Parathyroid adenoma (tissue), 2 donors: ENCODE results near the gene TNNC1.

Experiments used
- H2AFZ ChIP-seq: fragments of 300-600 bp; sonication (generic); one replicate; pipeline ENCODE4 v1.7.0; 2017; ENCODE audit warnings: antibody characterized with exemption, mild to moderate bottlenecking
- H3K27ac ChIP-seq: fragments of 300-600 bp; sonication (generic); one replicate; pipeline ENCODE4 v1.7.0; 2017
- H3K27me3 ChIP-seq: fragments of 300-600 bp; sonication (generic); one replicate; pipeline ENCODE4 v1.7.0; 2017; ENCODE audit warnings: low read length; ENCODE audit not compliant: control insufficient read depth, insufficient read depth
- H3K36me3 ChIP-seq: fragments of 300-600 bp; sonication (generic); one replicate; pipeline ENCODE4 v1.7.0; 2017; ENCODE audit warnings: low read length; ENCODE audit not compliant: control insufficient read depth, insufficient read depth
- H3K4me1 ChIP-seq: fragments of 300-600 bp; sonication (generic); one replicate; pipeline ENCODE4 v1.7.0; 2017; ENCODE audit warnings: control low read depth
- H3K4me2 ChIP-seq: fragments of 300-600 bp; sonication (generic); one replicate; pipeline ENCODE4 v1.7.0; 2017; ENCODE audit warnings: low read length
- H3K4me3 ChIP-seq: fragments of 300-600 bp; sonication (generic); one replicate; pipeline ENCODE4 v1.7.0; 2017; ENCODE audit warnings: low read depth, low read length
- H3K79me2 ChIP-seq: fragments of 300-600 bp; sonication (generic); one replicate; pipeline ENCODE4 v1.7.0; 2017; ENCODE audit warnings: control low read depth
- H3K9ac ChIP-seq: fragments of 300-600 bp; sonication (generic); one replicate; pipeline ENCODE4 v1.7.0; 2017; ENCODE audit warnings: mild to moderate bottlenecking
- H3K9me3 ChIP-seq: fragments of 300-600 bp; sonication (generic); one replicate; pipeline ENCODE4 v1.7.0; 2017; ENCODE audit warnings: low read length; ENCODE audit not compliant: control insufficient read depth
- CTCF ChIP-seq: fragments of 300-600 bp; sonication (generic); IDR thresholded peaks from one replicate; pipeline ENCODE4 v1.7.0; 2017; ENCODE audit warnings: antibody characterized with exemption, mild to moderate bottlenecking
- donor health status: primary hyperparathyroidism.

TNNC1 gene

GRCh38 chr3:52453496-52454249 is at the start of gene TNNC1:
TSS of gene TNNC1 (minus strand) at chr3:52454041. CDS start at chr3:52454015, 26 bp downstream.
- H3K4me2 ChIP-seq: peak within 1 kb of the TSS; percentile 99
- no peak within 1 kb of the TSS for H3K9ac ChIP-seq
- peaks cover 25% of the 10 kb centered on the region for H3K4me1 ChIP-seq
- peak within 1 kb of the TSS; percentile 80 for H2AFZ ChIP-seq
- peaks cover 3% of the 10 kb centered on the region for H3K79me2 ChIP-seq
- H3K36me3 ChIP-seq: no peaks in the 10 kb centered on the region
- H3K27me3 ChIP-seq: no peaks in the 10 kb centered on the region
- no peak for TF ChIP-seq CTCF
- H3K4me3 ChIP-seq: peak within 1 kb of the TSS; percentile 68
- H3K27ac ChIP-seq: peak within 1 kb of the TSS; percentile 81
- no peaks in the 10 kb centered on the region for H3K9me3 ChIP-seq

- no peak for TF ChIP-seq CTCF
- Histone ChIP-seq H3K36me3 (no peaks in the 10 kb centered on the region), H3K27me3 (no peaks in the 10 kb centered on the region), H3K9me3 (no peaks in the 10 kb centered on the region), H3K27ac (no peak overlapping the region), H3K4me1 (no peaks in the 10 kb centered on the region), H2AFZ (no peak overlapping the region), H3K4me2 (no peak overlapping the region), H3K4me3 (no peak overlapping the region), H3K79me2 (no peaks in the 10 kb centered on the region), H3K9ac (no peak overlapping the region)
Measured at GRCh38 chr3:52502808-52503350, 49.0 kb upstream of the TNNC1 start.

GRCh38 chr3:52502001-52502400 is 48.2 kb upstream of the TNNC1 start:
- H3K4me3 ChIP-seq: no peak overlapping the region
- H3K27ac ChIP-seq: no peak overlapping the region
- H3K4me2 ChIP-seq: no peak overlapping the region
- H2AFZ ChIP-seq: no peak overlapping the region
- no peaks in the 10 kb centered on the region for H3K36me3 ChIP-seq
- no peaks in the 10 kb centered on the region for H3K9me3 ChIP-seq
- TF ChIP-seq CTCF: no peak
- no peaks in the 10 kb centered on the region for H3K4me1 ChIP-seq
- no peaks in the 10 kb centered on the region for H3K27me3 ChIP-seq
- no peaks in the 10 kb centered on the region for H3K79me2 ChIP-seq
- no peak overlapping the region for H3K9ac ChIP-seq

- no peak overlapping the region for H3K27ac ChIP-seq
- H3K4me1 ChIP-seq: no peaks in the 10 kb centered on the region
- no peaks in the 10 kb centered on the region for H3K36me3 ChIP-seq
- H3K4me2 ChIP-seq: no peak overlapping the region
- H3K79me2 ChIP-seq: no peaks in the 10 kb centered on the region
- TF ChIP-seq CTCF: no peak
- no peak overlapping the region for H3K4me3 ChIP-seq
- no peak overlapping the region for H3K9ac ChIP-seq
- H3K27me3 ChIP-seq: no peaks in the 10 kb centered on the region
- H2AFZ ChIP-seq: no peak overlapping the region
- H3K9me3 ChIP-seq: no peaks in the 10 kb centered on the region
Measured at GRCh38 chr3:52501046-52501445, 47.2 kb upstream of the TNNC1 start.
